ENCODE measurements around the gene CHPF. TPM values are rescaled to one million over a fixed set of nuclear protein-coding genes. Genes with fewer than 3 reads are reported as not detected.

Gene CHPF
- total and polyA plus RNA-seq, 5 experiments from 2014 or later, result 3.7 to 4.2 (median 3.8) TPM

DNA sequence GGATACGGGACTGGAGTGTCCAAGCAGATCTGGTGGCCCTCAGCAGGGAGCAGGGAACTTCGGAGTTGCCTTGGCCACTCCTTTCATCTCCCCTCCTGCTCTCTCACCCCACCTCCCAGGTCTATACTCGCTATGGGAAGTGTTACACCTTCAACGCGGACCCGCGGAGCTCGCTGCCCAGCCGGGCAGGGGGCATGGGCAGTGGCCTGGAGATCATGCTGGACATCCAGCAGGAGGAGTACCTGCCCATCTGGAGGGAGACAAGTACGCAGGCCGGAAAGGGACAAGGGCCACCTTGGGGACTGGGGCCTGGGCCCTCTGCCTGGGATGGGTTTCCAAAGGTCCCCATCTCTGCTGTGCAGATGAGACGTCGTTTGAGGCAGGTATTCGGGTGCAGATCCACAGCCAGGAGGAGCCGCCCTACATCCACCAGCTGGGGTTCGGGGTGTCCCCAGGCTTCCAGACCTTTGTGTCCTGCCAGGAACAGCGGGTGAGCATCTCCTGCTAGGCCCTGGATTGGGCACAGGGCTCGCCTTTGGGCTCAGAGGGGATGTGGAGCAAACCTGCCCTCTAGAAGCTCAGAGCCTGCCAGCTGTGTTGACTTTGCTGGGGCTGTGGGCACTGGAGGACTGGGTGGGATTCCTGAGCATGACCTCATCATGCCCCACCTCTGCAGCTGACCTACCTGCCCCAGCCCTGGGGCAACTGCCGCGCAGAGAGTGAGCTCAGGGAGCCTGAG is 11.8 kb downstream of the CHPF start:
- Mint-ChIP-seq H3K36me3 (no peaks in the 10 kb centered on the region), H3K4me1 (peaks cover 0 to 8% (median 5%) of the 10 kb centered on the region in 4 donors), H3K27ac (no peak overlapping the region), H3K4me3 (no peak overlapping the region), H3K9me3 (no peaks in the 10 kb centered on the region), H3K27me3 (peaks cover 33 to 74% (median 45%) of the 10 kb centered on the region in 5 donors)
- ATAC-seq (no peak), DNase-seq (no peak)
- POLR2A ChIA-PET, result no interaction called here

DNA sequence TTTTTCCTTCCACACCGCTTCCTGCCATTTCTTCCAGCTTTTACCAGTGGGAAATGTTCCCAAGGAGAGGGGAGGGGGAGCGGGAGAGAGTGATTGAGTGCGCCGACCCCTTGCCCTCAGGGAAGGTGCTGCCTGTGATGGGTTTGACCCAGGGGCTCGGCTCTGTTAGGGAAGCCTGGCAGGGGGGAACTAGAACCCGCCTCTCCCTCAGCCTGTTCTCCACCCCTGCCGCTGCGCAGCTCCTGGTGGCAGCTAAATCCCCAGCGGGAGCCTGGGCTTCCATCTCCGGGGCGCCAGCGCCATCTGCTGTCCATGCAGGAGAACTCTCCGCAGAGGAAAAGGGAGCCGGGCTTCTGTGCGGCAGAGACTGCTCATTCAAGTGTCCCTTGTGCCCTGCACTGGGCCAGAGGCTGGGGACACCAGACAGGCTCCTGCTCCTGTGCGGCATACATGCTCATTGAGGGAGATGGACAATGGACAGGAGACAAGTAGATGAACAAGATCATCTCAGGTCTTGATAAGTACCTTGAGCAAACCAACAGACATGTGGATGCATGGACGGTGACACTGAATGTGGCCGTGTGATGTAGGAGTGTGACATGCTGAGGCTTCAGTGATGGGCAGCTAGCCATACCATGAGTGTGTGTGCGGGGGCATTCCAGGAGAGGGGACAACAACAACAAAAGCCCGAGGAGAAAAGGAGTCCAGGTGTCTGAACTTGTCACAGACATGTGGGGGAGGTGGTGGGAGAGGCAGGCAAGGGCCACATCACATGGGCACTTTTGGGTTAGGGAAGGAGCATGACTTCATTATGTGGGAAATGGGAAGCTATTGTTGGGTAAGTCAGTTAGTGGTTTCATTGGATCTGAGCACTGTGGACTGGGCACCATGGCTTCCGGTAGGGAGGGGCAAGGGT is 13.3 kb downstream of the CHPF start:
- peak; percentile 70 to 90 (median 84) for DNase-seq
- Mint-ChIP-seq H3K27ac (peak overlapping the region in 1 of 10 donors; percentile 50), H3K27me3 (peaks cover 44 to 83% (median 58%) of the 10 kb centered on the region in 5 donors), H3K36me3 (peaks cover 0 to 3% (median 0%) of the 10 kb centered on the region in 3 donors), H3K4me3 (no peak overlapping the region), H3K9me3 (no peaks in the 10 kb centered on the region), H3K4me1 (peaks cover 0 to 8% (median 5%) of the 10 kb centered on the region in 4 donors)
- peak; percentile 96 to 99 for ATAC-seq
- POLR2A ChIA-PET, result no interaction called here

DNA sequence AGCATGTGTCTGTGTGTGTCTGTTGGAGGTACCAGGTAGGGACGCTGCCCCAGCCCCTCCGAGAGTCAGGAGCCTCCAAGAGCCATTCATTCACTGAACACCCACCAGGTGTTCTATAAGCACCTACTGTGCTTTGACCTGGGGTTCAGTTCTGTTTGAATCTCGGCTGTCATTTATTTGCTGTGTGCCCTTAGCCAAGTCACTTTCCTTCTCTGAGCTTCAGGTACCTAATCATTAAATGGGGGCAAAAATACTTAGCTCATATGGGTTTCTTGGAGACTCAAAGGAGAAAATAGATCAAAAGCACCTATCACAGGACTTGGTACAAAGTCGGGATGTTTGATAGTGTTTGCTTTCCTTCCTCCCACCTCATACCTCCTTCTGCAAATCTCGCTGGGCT is 16.1 kb downstream of the CHPF start:
- POLR2A ChIA-PET, result no interaction called here
- peaks cover 0 to 3% (median 0%) of the 10 kb centered on the region in 3 donors for H3K36me3 Mint-ChIP-seq
- peaks cover 7 to 16% (median 10%) of the 10 kb centered on the region in 4 donors for H3K4me1 Mint-ChIP-seq
- ATAC-seq (no peak), DNase-seq (no peak)
- no peak overlapping the region for H3K27ac Mint-ChIP-seq
- no peak overlapping the region for H3K4me3 Mint-ChIP-seq
- peaks cover 54 to 95% (median 72%) of the 10 kb centered on the region in 5 donors for H3K27me3 Mint-ChIP-seq
- H3K9me3 Mint-ChIP-seq, result no peaks in the 10 kb centered on the region

DNA sequence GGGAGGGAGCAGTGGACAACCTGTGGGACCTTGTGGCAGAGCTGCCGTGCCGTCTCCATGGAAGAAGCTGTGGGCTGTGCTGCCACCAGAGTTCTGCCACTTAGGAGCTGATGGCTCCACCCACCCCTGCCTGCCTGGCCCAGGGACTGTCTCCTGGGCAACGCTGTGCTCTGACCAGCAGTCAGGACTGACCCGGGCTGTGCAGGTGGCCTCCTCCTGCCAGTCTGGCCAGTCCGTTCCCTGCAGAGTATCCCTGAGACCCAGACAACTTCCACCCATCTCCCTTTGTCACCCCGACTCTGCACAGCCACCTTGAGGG is 16.6 kb downstream of the CHPF start:
- Mint-ChIP-seq H3K27me3 (peaks cover 54 to 95% (median 74%) of the 10 kb centered on the region in 5 donors), H3K36me3 (peaks cover 0 to 3% (median 0%) of the 10 kb centered on the region in 3 donors), H3K4me1 (peaks cover 8 to 19% (median 11%) of the 10 kb centered on the region in 4 donors), H3K4me3 (no peak overlapping the region), H3K27ac (no peak overlapping the region), H3K9me3 (no peaks in the 10 kb centered on the region)
- ATAC-seq (no peak), DNase-seq (no peak)
- POLR2A ChIA-PET, result no interaction called here

DNA sequence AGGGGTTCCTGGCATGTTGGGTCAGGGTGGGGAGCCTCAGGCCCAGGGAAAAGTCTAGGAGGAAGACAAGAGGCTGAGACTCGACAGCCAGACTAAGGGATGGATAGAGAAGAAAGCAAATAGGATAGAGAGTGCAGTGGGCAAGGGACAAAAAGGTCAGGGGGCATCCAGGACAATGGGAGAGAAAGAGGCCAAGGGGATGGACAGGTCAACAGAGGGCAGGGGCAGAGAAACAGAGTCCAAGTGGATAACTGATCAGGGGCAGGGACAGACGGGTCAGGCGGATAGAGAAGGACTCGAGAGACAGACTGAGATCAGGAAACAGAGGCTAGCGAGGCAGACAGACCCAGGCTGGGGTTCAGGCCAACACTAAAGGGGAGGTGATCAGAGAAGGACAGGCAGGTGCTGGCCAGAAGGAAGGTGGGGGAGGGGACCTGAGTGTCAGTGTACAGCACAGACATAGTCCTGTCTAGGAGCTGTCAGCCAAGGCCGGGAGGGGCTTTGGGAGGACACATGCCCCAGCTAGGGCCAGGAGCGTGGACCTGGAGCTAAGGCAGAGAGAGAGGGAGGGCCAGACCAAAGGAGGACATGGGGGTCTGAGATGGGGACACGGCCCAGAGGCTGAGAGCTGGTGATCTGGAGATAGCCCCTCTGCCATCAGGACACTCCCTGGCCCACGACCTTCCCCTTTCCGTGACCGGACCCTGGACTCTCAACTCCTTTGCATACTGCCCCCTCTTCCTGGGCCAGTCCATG is 17.1 kb downstream of the CHPF start:
- no peak overlapping the region for H3K27ac Mint-ChIP-seq
- H3K27me3 Mint-ChIP-seq, result peaks cover 59 to 97% (median 76%) of the 10 kb centered on the region in 5 donors
- H3K36me3 Mint-ChIP-seq, result peaks cover 0 to 5% (median 0%) of the 10 kb centered on the region in 3 donors
- no peak for DNase-seq
- H3K4me3 Mint-ChIP-seq, result no peak overlapping the region
- POLR2A ChIA-PET, result no interaction called here
- ATAC-seq, result no peak
- H3K4me1 Mint-ChIP-seq, result peaks cover 13 to 24% (median 16%) of the 10 kb centered on the region in 4 donors
- H3K9me3 Mint-ChIP-seq, result peaks cover 0 to 2% (median 0%) of the 10 kb centered on the region in 9 donors

DNA sequence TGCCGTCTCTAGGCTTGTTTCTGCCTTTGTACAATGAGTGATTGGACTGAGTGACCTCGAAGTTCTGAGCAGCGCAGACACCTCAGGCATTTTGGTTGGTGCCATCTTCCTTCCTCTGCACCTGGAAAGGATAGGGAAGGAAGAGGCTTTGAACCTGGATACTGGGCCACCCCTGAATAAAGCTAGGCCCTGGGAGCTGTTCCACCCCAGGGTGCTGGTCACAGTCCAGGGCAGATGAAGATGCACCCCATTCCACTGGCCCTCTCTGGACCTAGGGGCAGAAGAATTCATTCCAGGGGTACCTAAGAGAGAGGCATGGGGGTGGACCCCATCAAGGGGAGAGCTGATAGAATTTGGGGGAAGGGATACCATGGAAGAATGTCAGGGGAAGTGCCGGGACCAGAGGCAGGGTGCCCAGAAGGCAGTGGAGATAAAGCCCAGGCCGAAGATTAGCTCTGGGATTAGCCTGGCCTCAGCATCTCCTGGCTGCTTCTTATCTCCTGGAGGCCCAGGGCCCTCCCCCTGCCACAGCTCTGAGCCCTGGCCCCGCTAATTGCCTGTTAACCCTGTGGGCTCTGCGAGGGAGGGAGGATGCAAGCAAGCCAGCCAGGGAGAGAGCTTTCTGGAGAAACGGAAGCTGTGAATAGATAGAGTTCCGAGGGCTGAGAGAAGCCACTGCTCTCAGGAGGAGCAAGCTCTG is 17.9 kb downstream of the CHPF start:
- peaks cover 13 to 29% (median 20%) of the 10 kb centered on the region in 4 donors for H3K4me1 Mint-ChIP-seq
- ATAC-seq (no peak), DNase-seq (no peak)
- peaks cover 0 to 2% (median 0%) of the 10 kb centered on the region in 9 donors for H3K9me3 Mint-ChIP-seq
- POLR2A ChIA-PET, result no interaction called here
- peaks cover 55 to 97% (median 73%) of the 10 kb centered on the region in 5 donors for H3K27me3 Mint-ChIP-seq
- H3K4me3 Mint-ChIP-seq, result no peak overlapping the region
- no peak overlapping the region for H3K27ac Mint-ChIP-seq
- peaks cover 0 to 5% (median 0%) of the 10 kb centered on the region in 3 donors for H3K36me3 Mint-ChIP-seq

DNA sequence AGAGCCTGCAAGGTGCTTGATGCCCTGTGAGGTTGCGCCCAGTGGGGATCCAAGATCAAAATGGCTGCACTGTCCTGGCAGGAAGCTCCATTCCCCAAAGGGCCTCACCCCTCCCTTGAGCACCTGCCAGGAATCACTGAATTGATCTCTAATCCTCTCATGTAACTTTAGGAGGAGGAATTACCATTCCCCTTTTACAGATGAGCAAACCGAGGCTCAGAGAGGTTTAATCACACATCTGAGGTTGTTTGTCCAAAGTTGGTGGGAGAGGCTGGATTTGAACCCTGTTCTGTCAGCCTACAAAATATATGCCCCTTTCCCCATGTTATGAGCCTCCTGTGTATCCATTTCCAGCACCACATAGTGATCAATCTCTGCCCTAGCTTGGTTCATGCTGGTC is 18.8 kb downstream of the CHPF start:
- H3K27ac Mint-ChIP-seq, result no peak overlapping the region
- DNase-seq (no peak), ATAC-seq (no peak)
- H3K36me3 Mint-ChIP-seq, result peaks cover 0 to 5% (median 0%) of the 10 kb centered on the region in 3 donors
- H3K4me1 Mint-ChIP-seq, result peaks cover 13 to 22% (median 17%) of the 10 kb centered on the region in 4 donors
- peaks cover 53 to 97% (median 71%) of the 10 kb centered on the region in 5 donors for H3K27me3 Mint-ChIP-seq
- peaks cover 0 to 2% (median 0%) of the 10 kb centered on the region in 9 donors for H3K9me3 Mint-ChIP-seq
- POLR2A ChIA-PET, result interaction anchor here (0.6 kb wide), 1 partner anchor 78 kb away, joined by 3 read pairs; no protein-coding TSS in a partner anchor
- H3K4me3 Mint-ChIP-seq, result no peak overlapping the region

DNA sequence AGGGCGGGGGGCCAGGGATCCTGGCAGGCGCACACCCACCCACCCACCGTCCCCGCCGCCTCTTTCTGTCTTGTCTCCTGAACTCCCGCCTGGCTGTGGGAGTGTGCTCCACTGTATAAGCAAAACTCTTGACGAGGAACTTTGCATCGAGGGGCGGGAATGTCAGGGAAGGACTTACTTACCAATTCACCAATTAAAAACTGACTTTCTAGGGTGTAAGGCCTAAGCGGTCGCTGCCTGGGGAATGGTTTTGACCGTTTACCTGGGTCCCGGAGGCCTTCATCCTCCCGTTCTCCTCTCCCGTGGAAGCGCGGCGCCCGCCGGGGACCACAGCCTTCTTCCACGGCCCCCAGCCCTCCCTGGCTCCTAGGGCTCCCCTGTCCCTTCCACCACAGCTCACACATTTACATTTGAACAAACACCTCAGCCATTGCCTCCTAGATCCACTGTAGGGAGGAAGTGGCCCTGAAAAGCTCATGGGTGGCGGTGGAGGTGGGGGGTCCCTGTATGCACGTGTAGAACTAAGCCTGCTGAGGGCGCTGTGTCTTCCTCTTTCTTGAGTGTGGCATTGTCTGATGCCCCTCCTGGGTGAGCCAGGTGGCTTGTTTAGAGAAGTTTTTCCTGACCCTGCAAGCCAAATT is 20.5 kb downstream of the CHPF start:
- Mint-ChIP-seq H3K9me3 (peaks cover 0 to 2% (median 0%) of the 10 kb centered on the region in 9 donors), H3K4me1 (peaks cover 13 to 21% (median 17%) of the 10 kb centered on the region in 4 donors), H3K27me3 (peaks cover 52 to 97% (median 69%) of the 10 kb centered on the region in 5 donors), H3K4me3 (peak overlapping the region in 9 of 10 donors; percentile 24 to 66 (median 57)), H3K27ac (peak overlapping the region in 2 of 10 donors; percentile 37 to 58), H3K36me3 (peaks cover 0 to 5% (median 0%) of the 10 kb centered on the region in 3 donors)
- DNase-seq (no peak), ATAC-seq (peak in 1 of 2 donors; percentile 63)
- POLR2A ChIA-PET, result no interaction called here

DNA sequence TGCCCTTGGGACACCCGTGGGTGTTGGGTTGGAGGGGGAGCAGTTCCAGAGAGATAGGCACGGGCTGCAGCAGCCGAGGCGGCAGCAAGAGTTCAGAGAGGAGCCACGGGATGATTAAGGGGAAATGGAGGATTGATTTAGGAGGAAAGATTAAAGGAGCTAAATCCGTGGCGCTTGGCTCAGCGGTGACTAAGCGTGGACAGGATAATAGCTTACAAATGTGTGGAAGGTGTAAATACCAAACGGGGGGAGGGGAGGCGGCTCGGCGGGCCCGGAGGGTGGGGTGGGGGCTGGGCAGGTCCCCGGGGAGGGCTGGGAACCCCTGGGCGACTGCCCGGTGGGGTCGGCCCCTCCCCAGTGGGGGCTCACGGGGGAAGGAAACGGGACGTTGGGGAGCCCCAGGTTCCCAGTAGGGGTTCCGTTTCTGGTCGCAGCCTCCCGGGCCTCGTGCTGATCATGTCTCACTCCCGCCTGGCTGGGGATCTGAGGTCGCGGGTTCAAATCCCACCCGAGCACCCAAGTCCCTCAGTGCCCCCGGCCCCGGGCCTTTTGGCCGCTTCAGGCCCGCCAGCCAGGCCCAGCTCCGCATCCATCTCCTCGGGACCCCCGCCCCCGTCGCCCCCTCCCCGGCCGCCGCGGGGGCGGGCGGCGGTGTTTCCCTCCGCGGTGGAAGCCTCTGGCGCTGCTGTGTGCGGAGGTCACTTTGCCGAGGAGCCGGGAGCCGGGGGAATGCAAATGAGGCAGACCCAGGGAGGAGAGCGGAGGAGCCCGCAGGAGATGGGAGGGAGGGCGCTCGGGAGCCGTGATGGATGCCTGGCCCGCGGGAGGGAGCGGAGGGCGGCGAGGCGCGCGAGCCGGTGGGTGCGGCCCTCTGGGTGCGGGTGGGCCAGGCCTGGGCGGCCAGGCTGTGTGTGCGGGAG is 21.2 kb downstream of the CHPF start:
- H3K4me3 Mint-ChIP-seq, result peak overlapping the region in 9 of 10 donors; percentile 19 to 72 (median 59)
- peaks cover 50 to 97% (median 73%) of the 10 kb centered on the region in 5 donors for H3K27me3 Mint-ChIP-seq
- peaks cover 0 to 2% (median 0%) of the 10 kb centered on the region in 9 donors for H3K9me3 Mint-ChIP-seq
- peaks cover 0 to 5% (median 0%) of the 10 kb centered on the region in 3 donors for H3K36me3 Mint-ChIP-seq
- POLR2A ChIA-PET, result no interaction called here
- ATAC-seq (peak in 1 of 2 donors; percentile 68), DNase-seq (no peak)
- no peak overlapping the region for H3K27ac Mint-ChIP-seq
- H3K4me1 Mint-ChIP-seq, result peaks cover 13 to 21% (median 17%) of the 10 kb centered on the region in 4 donors

DNA sequence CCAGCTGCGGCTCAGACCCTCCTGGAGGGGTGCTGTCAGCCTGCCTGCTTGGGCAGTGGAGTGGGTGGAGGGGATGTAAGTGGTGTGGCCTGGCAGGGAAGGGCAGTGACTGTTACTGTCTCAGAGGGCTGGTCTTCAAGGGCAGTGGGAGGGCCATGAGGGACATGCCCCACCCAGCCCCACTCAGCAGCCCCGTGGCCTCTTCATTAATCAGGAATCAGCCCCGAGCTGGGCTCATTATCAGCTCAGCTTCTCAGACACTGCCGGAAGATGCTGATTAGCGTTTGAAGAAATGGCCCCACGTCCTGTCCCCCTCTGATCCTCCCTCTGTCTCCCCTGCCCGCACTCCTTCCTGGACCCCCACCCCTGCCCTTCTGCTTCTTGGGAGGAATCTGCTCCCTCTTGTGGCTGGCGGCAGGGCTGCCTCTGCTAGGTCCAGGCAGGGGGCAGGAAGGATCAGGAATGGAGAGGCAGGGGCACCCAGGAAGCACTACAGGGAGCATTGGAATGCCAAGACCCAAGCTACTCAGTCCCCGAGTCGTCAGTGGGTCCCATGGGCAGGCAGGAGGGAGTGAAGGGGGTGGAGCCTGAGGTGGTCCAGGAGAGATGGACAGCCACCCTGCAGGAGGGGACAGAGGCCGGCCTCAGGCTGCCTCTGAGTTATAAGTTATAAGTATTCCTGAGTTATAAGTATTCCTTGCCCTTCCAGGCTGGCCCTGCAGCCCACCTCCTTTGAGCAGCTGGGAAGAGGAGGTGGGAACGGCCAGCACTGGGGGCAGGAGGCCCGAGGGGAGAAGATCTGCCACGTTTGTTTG is 22.3 kb downstream of the CHPF start:
- Mint-ChIP-seq H3K4me3 (peak overlapping the region in 8 of 10 donors; percentile 15 to 75 (median 63)), H3K27me3 (peaks cover 48 to 97% (median 73%) of the 10 kb centered on the region in 5 donors), H3K27ac (peak overlapping the region in 2 of 10 donors; percentile 13 to 50), H3K36me3 (peaks cover 0 to 5% (median 0%) of the 10 kb centered on the region in 3 donors), H3K4me1 (peaks cover 13 to 21% (median 17%) of the 10 kb centered on the region in 4 donors), H3K9me3 (peaks cover 0 to 2% (median 0%) of the 10 kb centered on the region in 9 donors)
- POLR2A ChIA-PET, result interaction anchor here (1.2 kb wide), 1 partner anchor 13 kb away, joined by 3 read pairs; no protein-coding TSS in a partner anchor
- DNase-seq (no peak), ATAC-seq (peak; percentile 49 to 51)
